Activated CD4-positive, alpha-beta memory T cell treated with anti-CD3 and anti-CD28 coated beads, Interleukin-2, amount 10 ng/mL, durations not matched to agents 7 days and 5 days (primary cell): ENCODE data around the gene PLEKHG7. TPM values are rescaled to one million over a fixed set of nuclear protein-coding genes. Genes with fewer than 3 reads are reported as not detected.

ENCODE experiments used
- CTCF ChIA-PET: fragments of 350-600 bp; sonication (Branson Sonifier 250); formaldehyde crosslinking; loops from one replicate; lab custom pipeline; 2021; ENCODE audit warnings: antibody characterized with exemption, inconsistent platforms; lab: Charles Lee
- POLR2A ChIA-PET: fragments of 350-600 bp; sonication (Branson Sonifier 250); formaldehyde crosslinking; loops from one replicate; lab custom pipeline; 2021; ENCODE audit warnings: antibody characterized with exemption; lab: Charles Lee
- DNase-seq: peaks from one replicate; pipeline ENCODE4 v3.0.0-alpha.2; 2020
- H3K27ac Mint-ChIP-seq: one replicate; pipeline ENCODE4 v1.8.0; 2021; ENCODE audit warnings: mild to moderate bottlenecking, mixed read lengths
- H3K27me3 Mint-ChIP-seq: one replicate; pipeline ENCODE4 v1.8.0; 2021; ENCODE audit warnings: mixed read lengths
- H3K36me3 Mint-ChIP-seq: one replicate; pipeline ENCODE4 v1.8.0; 2021; ENCODE audit warnings: low read depth, mixed read lengths
- H3K4me1 Mint-ChIP-seq: one replicate; pipeline ENCODE4 v1.8.0; 2021; ENCODE audit warnings: mixed read lengths
- H3K4me3 Mint-ChIP-seq: one replicate; pipeline ENCODE4 v1.8.0; 2021; ENCODE audit warnings: mild to moderate bottlenecking, mixed read lengths
- H3K9me3 Mint-ChIP-seq: one replicate; pipeline ENCODE4 v1.8.0; 2021; ENCODE audit warnings: mixed read lengths
- total RNA-seq, 2 experiments: library from RNA; stranded (reverse); gene quantifications; one replicate each; pipeline ENCODE4 v1.2.3, GENCODE V29; 2021

The PLEKHG7 gene
- total RNA-seq, 2 experiments from 2014 or later = 0.05 to 0.18 TPM

GRCh38 chr12:92796650-92797049, 93.9 kb downstream of the PLEKHG7 start:
- ChIA-PET CTCF (interaction anchor here (1.7 kb wide), 1 partner anchor 11 kb away, joined by 5 read pairs; no protein-coding TSS in a partner anchor), POLR2A (no interaction called here)

GRCh38 chr12:92802906-92803305, 100.1 kb downstream of the PLEKHG7 start:
- DNase-seq = no peak
- Mint-ChIP-seq H3K36me3 (peaks cover 12% of the 10 kb centered on the region), H3K27ac (no peak overlapping the region), H3K27me3 (no peaks in the 10 kb centered on the region), H3K4me1 (no peaks in the 10 kb centered on the region), H3K4me3 (no peak overlapping the region), H3K9me3 (peaks cover 2% of the 10 kb centered on the region)
- ChIA-PET POLR2A (no interaction called here), CTCF (no interaction called here)

More at GRCh38 chr12:92796650-92797049, 93.9 kb downstream of the PLEKHG7 start:
- Mint-ChIP-seq H3K4me1 (no peaks in the 10 kb centered on the region), H3K27me3 (no peaks in the 10 kb centered on the region), H3K36me3 (peaks cover 20% of the 10 kb centered on the region), H3K27ac (no peak overlapping the region), H3K4me3 (no peak overlapping the region), H3K9me3 (peaks cover 3% of the 10 kb centered on the region)
- no peak for DNase-seq

- Mint-ChIP-seq H3K9me3 (peaks cover 2% of the 10 kb centered on the region), H3K27me3 (no peaks in the 10 kb centered on the region), H3K4me1 (no peaks in the 10 kb centered on the region), H3K27ac (no peak overlapping the region), H3K4me3 (no peak overlapping the region), H3K36me3 (peaks cover 10% of the 10 kb centered on the region)
- ChIA-PET CTCF (no interaction called here), POLR2A (no interaction called here)
- DNase-seq = no peak
Measured at GRCh38 chr12:92803903-92804302, 101.1 kb downstream of the PLEKHG7 start.

GRCh38 chr12:92810370-92810769, 107.6 kb downstream of the PLEKHG7 start:
- H3K4me1 Mint-ChIP-seq = no peaks in the 10 kb centered on the region
- H3K4me3 Mint-ChIP-seq = no peak overlapping the region
- DNase-seq = no peak
- H3K36me3 Mint-ChIP-seq = peaks cover 16% of the 10 kb centered on the region
- ChIA-PET CTCF (interaction anchor here (0.7 kb wide), 1 partner anchor 910 kb away, joined by 3 read pairs; no protein-coding TSS in a partner anchor), POLR2A (no interaction called here)
- no peaks in the 10 kb centered on the region for H3K27me3 Mint-ChIP-seq
- no peak overlapping the region for H3K27ac Mint-ChIP-seq
- peaks cover 2% of the 10 kb centered on the region for H3K9me3 Mint-ChIP-seq

GRCh38 chr12:92814584-92814983, 111.8 kb downstream of the PLEKHG7 start:
- H3K4me3 Mint-ChIP-seq = no peak overlapping the region
- no peaks in the 10 kb centered on the region for H3K27me3 Mint-ChIP-seq
- no peaks in the 10 kb centered on the region for H3K9me3 Mint-ChIP-seq
- POLR2A ChIA-PET = no interaction called here
- CTCF ChIA-PET = no interaction called here
- H3K27ac Mint-ChIP-seq = no peak overlapping the region
- peaks cover 8% of the 10 kb centered on the region for H3K36me3 Mint-ChIP-seq
- no peaks in the 10 kb centered on the region for H3K4me1 Mint-ChIP-seq
- DNase-seq = no peak

- no peaks in the 10 kb centered on the region for H3K27me3 Mint-ChIP-seq
- H3K27ac Mint-ChIP-seq = no peak overlapping the region
- no peaks in the 10 kb centered on the region for H3K36me3 Mint-ChIP-seq
- DNase-seq = no peak
- ChIA-PET CTCF (no interaction called here), POLR2A (no interaction called here)
- H3K9me3 Mint-ChIP-seq = no peaks in the 10 kb centered on the region
- H3K4me3 Mint-ChIP-seq = no peak overlapping the region
- H3K4me1 Mint-ChIP-seq = no peaks in the 10 kb centered on the region
Measured at GRCh38 chr12:92821142-92821541, 118.4 kb downstream of the PLEKHG7 start.

Other genes with a start within 250 kb of the PLEKHG7 start
- 10 to 100 TPM; 12.6 to 16.1 TPM for gene EEA1, start 226.3 kb downstream of the PLEKHG7 start, total RNA-seq